B cell (primary cell): ENCODE results near the gene PPARG. TPM values are rescaled to one million over a fixed set of nuclear protein-coding genes. Genes with fewer than 3 reads are reported as not detected.

ENCODE experiments used
- ATAC-seq: fragments of 200-7000 bp; cut with Tn5 transposase; one replicate; pipeline ENCODE4 v1.10.0; 2021; ENCODE audit warnings: low read depth, mild to moderate bottlenecking, moderate number of reproducible peaks, moderate library complexity
- CTCF ChIA-PET: fragments of 350-600 bp; sonication (Branson Sonifier 250); formaldehyde crosslinking; loops from one replicate; lab custom pipeline; 2021; ENCODE audit warnings: antibody characterized with exemption, inconsistent platforms; lab: Charles Lee
- POLR2A ChIA-PET: fragments of 350-600 bp; sonication (Branson Sonifier 250); formaldehyde crosslinking; loops from one replicate; lab custom pipeline; 2021; ENCODE audit warnings: antibody characterized with exemption; lab: Charles Lee
- DNase-seq: peaks from one replicate; pipeline ENCODE4 v3.0.0; 2013
- H2AFZ ChIP-seq: 2 replicates; pipeline ENCODE4 v1.6.1; 2012; ENCODE audit warnings: mild to moderate bottlenecking, low read depth, low read length; ENCODE audit not compliant: insufficient read depth, poor library complexity, severe bottlenecking
- H3K27ac ChIP-seq, 2 donors: 1 replicate in 1 of 2; 2 replicates in 1 of 2; pipeline ENCODE4 v1.5.1; 2012 to 2013; ENCODE audit warnings: low read length in 2 of 2, mild to moderate bottlenecking in 2 of 2, moderate library complexity in 1 of 2
- H3K27me3 ChIP-seq, 4 experiments: fragments of 200-600 bp in 1 of 4; sonication (generic) in 1 of 4; replicated peaks in 1 of 4; 1 replicate in 2 of 4; 2 replicates in 2 of 4; pipeline versions ENCODE4 v1.6.1 to v1.7.0; 2013 to 2016; ENCODE audit warnings: low read length in 3 of 4, mild to moderate bottlenecking in 2 of 4, mixed read lengths in 1 of 4, moderate library complexity in 1 of 4; ENCODE audit not compliant: insufficient read depth in 4 of 4, control insufficient read depth in 3 of 4; ENCODE audit errors: control extremely low read depth in 1 of 4
- H3K36me3 ChIP-seq, 2 experiments: replicated peaks in 1 of 2; 1 replicate in 1 of 2; 2 replicates in 1 of 2; pipeline versions ENCODE4 v1.6.1 to v1.7.1; 2013; ENCODE audit warnings: low read length in 1 of 2; ENCODE audit not compliant: insufficient read depth in 2 of 2, control insufficient read depth in 1 of 2; ENCODE audit errors: control extremely low read depth in 1 of 2, extremely low read depth in 1 of 2
- H3K4me1 ChIP-seq, 2 donors: fragments of 200-600 bp in 1 of 2; sonication (generic) in 1 of 2; 1 replicate in 1 of 2; 2 replicates in 1 of 2; pipeline versions ENCODE4 v1.5.1 to v1.6.1; 2013 to 2017; ENCODE audit warnings: low read length in 2 of 2; ENCODE audit not compliant: control insufficient read depth in 2 of 2, insufficient read depth in 2 of 2
- H3K4me2 ChIP-seq: replicated peaks from 2 replicates; pipeline ENCODE3; 2012; ENCODE audit warnings: mild to moderate bottlenecking, low read depth, low read length; ENCODE audit not compliant: poor library complexity, severe bottlenecking
- H3K4me3 ChIP-seq, 5 experiments: fragments of 200-600 bp in 1 of 5; sonication (generic) in 1 of 5; 1 replicate in 3 of 5; 2 replicates in 2 of 5; pipeline versions ENCODE4 v1.5.1 to v1.7.0; 2011 to 2016; ENCODE audit warnings: low read length in 4 of 5, mild to moderate bottlenecking in 4 of 5, low read depth in 2 of 5, control low read depth in 1 of 5, moderate library complexity in 1 of 5; ENCODE audit not compliant: insufficient read depth in 1 of 5; ENCODE audit errors: control extremely low read depth in 1 of 5, extremely low read depth in 1 of 5
- H3K79me2 ChIP-seq: fragments of 200-600 bp; sonication (generic); one replicate; pipeline ENCODE4 v1.6.0; 2016; ENCODE audit warnings: low read length; ENCODE audit not compliant: control insufficient read depth, insufficient read depth
- H3K9ac ChIP-seq: fragments of 200-600 bp; sonication (generic); 2 replicates; pipeline ENCODE4 v1.6.1; 2017; ENCODE audit warnings: mild to moderate bottlenecking, low read length, moderate library complexity
- H3K9me3 ChIP-seq, 3 donors: one replicate each; pipeline versions ENCODE4 v1.6.1 to v1.7.1; 2013; ENCODE audit warnings: low read length in 2 of 3; ENCODE audit not compliant: control insufficient read depth in 2 of 3, insufficient read depth in 1 of 3; ENCODE audit errors: control extremely low read depth in 1 of 3
- H4K20me1 ChIP-seq: 2 replicates; pipeline ENCODE4 v1.6.0; 2012; ENCODE audit warnings: mild to moderate bottlenecking, low read length; ENCODE audit not compliant: insufficient read depth, control insufficient read depth, poor library complexity, severe bottlenecking
- H3K27ac Mint-ChIP-seq: one replicate; pipeline ENCODE4 v1.8.0; 2021; ENCODE audit warnings: mixed read lengths
- H3K27me3 Mint-ChIP-seq: one replicate; pipeline ENCODE4 v1.8.0; 2021; ENCODE audit warnings: mixed read lengths
- H3K4me1 Mint-ChIP-seq: one replicate; pipeline ENCODE4 v1.8.0; 2021; ENCODE audit warnings: mixed read lengths
- H3K4me3 Mint-ChIP-seq: one replicate; pipeline ENCODE4 v1.8.0; 2021; ENCODE audit warnings: mixed read lengths
- H3K9me3 Mint-ChIP-seq: one replicate; pipeline ENCODE4 v1.8.0; 2022; ENCODE audit warnings: mixed read lengths; ENCODE audit not compliant: insufficient read depth
- CTCF ChIP-seq: fragments of 200-600 bp; IDR thresholded peaks from one replicate; pipeline ENCODE4 v1.8.0; 2022; ENCODE audit warnings: antibody characterized with exemption, mild to moderate bottlenecking
- EZH2 ChIP-seq: IDR thresholded peaks from 2 replicates; pipeline ENCODE4 v1.6.1; 2012; ENCODE audit warnings: borderline replicate concordance, low read depth, mild to moderate bottlenecking, moderate library complexity, low read length; ENCODE audit not compliant: insufficient read depth, poor library complexity, severe bottlenecking
- WGBS: methylation state at CpG from one replicate; pipeline ENCODE4 v1.1.5; 2013; ENCODE audit warnings: missing lambda C conversion rate; ENCODE audit not compliant: insufficient coverage; 5-methylcytosine and 5-hydroxymethylcytosine counted together
- intact Hi-C: fragments of 100-400 bp; cut with micrococcal nuclease; formaldehyde crosslinking; loops from one replicate; pipeline ENCODE4 v1.10.0; 2022
- polyA plus RNA-seq: library from polyadenylated mRNA; depleted of rRNA; stranded (reverse); fragments of >200 nt; gene quantifications from 2 replicates; pipeline ENCODE4 v1.2.3, GENCODE V29; 2012
- total RNA-seq, 2 donors: library from RNA; stranded (reverse); fragments of 120-200 nt in 1 of 2; gene quantifications; 1 replicate in 1 of 2; 2 replicates in 1 of 2; pipeline versions ENCODE4 v1.2.3 to v1.2.4, GENCODE V29; 2013 to 2022

Gene PPARG
- total and polyA plus RNA-seq, 2 donors (not counting 1 experiment from before 2014, with no cell fraction given), result 0.12 to 0.44 TPM

GRCh38 chr3:12357456-12357855, 68.6 kb downstream of the PPARG start:
- H3K9ac ChIP-seq, result no peak overlapping the region
- TF ChIP-seq EZH2 (no peak), CTCF (no peak)
- Mint-ChIP-seq H3K27me3 (no peaks in the 10 kb centered on the region), H3K27ac (no peak overlapping the region), H3K9me3 (no peaks in the 10 kb centered on the region), H3K4me1 (no peaks in the 10 kb centered on the region), H3K4me3 (no peak overlapping the region)
- ATAC-seq (no peak), DNase-seq (no peak)
- no peak overlapping the region for H3K27ac ChIP-seq
- H3K9me3 ChIP-seq, result peaks cover 0 to 3% (median 0%) of the 10 kb centered on the region in 3 donors
- no peak overlapping the region for H3K4me3 ChIP-seq
- no peak overlapping the region for H3K4me2 ChIP-seq
- H4K20me1 ChIP-seq, result no peaks in the 10 kb centered on the region
- intact Hi-C loops, result no loop called here
- H3K4me1 ChIP-seq, result no peaks in the 10 kb centered on the region
- H3K36me3 ChIP-seq, result no peaks in the 10 kb centered on the region
- ChIA-PET CTCF (no interaction called here), POLR2A (no interaction called here)
- no CpG with 5 or more reads among the region's 3 CpGs for WGBS
- no peak overlapping the region for H2AFZ ChIP-seq
- H3K79me2 ChIP-seq, result no peaks in the 10 kb centered on the region
- H3K27me3 ChIP-seq, result no peaks in the 10 kb centered on the region

GRCh38 chr3:12363397-12364195, 74.7 kb downstream of the PPARG start:
- intact Hi-C loops, result no loop called here
- no peaks in the 10 kb centered on the region for H3K4me1 ChIP-seq
- ChIA-PET CTCF (no interaction called here), POLR2A (no interaction called here)
- no peaks in the 10 kb centered on the region for H3K27me3 ChIP-seq
- H3K4me2 ChIP-seq, result no peak overlapping the region
- no peaks in the 10 kb centered on the region for H4K20me1 ChIP-seq
- H3K9me3 ChIP-seq, result peaks cover 0 to 3% (median 0%) of the 10 kb centered on the region in 3 donors
- Mint-ChIP-seq H3K27me3 (peaks cover 3% of the 10 kb centered on the region), H3K27ac (no peak overlapping the region), H3K9me3 (no peaks in the 10 kb centered on the region), H3K4me1 (peaks cover 8% of the 10 kb centered on the region), H3K4me3 (no peak overlapping the region)
- H2AFZ ChIP-seq, result no peak overlapping the region
- DNase-seq, result no peak
- H3K27ac ChIP-seq, result no peak overlapping the region
- no peaks in the 10 kb centered on the region for H3K79me2 ChIP-seq
- no peak for ATAC-seq
- no CpG with 5 or more reads among the region's 6 CpGs for WGBS
- H3K36me3 ChIP-seq, result no peaks in the 10 kb centered on the region
- no peak for TF ChIP-seq EZH2
- TF ChIP-seq CTCF, result no peak
- H3K9ac ChIP-seq, result no peak overlapping the region
- H3K4me3 ChIP-seq, result no peak overlapping the region
